NCI-H82 treated with DMSO at 0.1 percent for 48 hours (cell line): Measurements from ENCODE around the gene UBASH3A.
"Not testable (repeated sequence)": the region's sequence is repeated elsewhere in the genome, so short reads cannot be mapped to it uniquely, and the experiment has no call there.

ENCODE experiments used
- DNase-seq: peaks from one replicate; lab custom pipeline; 2025; ENCODE audit not compliant: unreplicated experiment; lab: John Stamatoyannopoulos, UW

UBASH3A gene

DNA sequence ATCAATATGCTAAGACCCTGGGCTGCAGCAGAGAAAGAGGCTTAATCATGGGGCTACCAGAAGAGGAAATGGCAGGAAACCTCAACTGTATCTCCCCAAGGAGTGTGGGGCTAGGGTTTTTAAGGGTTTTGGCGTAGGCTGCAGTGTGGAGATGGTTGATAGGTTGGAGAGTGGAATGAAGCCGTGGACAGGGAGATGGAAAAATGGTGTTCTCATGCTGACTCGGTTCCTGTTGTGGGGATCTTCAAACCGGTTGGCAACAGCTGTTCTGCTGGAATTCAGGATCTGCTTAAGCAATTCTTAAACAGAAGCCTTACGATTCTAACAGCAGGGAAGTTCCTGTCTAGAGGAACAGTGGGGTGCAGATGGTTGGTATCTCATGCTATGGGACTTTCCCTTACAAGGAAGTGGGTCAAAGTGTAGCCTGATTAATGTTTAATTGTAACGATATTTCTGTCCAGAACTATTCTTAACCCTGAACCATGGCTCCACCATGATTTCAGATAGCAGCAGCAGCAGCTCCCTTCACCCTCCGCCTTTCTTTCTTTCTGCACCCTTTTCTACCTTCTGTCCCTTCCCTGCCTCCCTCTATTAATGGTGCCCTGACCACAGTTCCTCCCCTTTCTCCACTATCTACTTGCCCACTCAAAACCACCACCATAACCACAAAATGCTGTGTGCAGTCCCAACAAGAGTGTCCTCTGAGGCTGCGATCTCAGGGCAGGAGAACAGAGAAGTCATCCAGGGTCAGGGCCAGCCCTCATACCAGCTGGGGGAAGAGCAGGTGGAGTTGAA, 61.5 kb downstream of the UBASH3A start:
- no peak for DNase-seq

DNA sequence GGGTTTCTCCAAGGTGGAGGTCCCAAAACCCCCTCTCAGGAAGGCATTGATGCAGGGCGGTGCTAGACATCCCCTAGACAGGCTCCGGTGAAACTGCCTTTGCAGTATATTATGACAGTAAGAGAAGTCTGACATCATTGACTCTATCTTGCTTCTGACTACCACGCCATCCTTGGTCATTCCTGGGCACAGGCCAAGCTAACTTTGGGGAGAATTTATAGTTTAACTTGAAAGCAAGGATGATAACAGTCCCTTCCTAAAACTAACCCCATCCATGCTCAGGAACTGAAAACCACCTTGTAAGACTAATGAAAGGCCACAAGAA, 62.1 kb downstream of the UBASH3A start:
- DNase-seq: no peak

DNA sequence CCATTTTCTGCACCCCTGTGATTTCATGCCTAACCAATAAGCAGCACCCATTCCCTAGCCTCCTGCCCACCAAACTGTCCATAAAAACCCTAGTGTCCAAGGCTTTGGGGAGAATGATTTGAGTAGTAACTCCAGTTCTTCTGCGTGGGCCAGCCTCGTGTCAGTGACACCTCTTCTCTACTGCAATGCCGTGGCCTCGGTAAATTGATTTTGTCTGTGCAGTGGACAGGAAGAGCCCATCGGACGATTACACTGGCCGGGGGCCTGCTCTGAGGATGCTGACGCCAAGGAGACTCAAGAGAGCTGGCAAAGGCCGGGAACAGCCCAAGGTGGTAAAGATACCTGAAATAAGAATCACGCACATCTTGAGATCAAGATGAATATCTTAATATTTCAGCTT, 63.0 kb downstream of the UBASH3A start:
- no peak for DNase-seq

DNA sequence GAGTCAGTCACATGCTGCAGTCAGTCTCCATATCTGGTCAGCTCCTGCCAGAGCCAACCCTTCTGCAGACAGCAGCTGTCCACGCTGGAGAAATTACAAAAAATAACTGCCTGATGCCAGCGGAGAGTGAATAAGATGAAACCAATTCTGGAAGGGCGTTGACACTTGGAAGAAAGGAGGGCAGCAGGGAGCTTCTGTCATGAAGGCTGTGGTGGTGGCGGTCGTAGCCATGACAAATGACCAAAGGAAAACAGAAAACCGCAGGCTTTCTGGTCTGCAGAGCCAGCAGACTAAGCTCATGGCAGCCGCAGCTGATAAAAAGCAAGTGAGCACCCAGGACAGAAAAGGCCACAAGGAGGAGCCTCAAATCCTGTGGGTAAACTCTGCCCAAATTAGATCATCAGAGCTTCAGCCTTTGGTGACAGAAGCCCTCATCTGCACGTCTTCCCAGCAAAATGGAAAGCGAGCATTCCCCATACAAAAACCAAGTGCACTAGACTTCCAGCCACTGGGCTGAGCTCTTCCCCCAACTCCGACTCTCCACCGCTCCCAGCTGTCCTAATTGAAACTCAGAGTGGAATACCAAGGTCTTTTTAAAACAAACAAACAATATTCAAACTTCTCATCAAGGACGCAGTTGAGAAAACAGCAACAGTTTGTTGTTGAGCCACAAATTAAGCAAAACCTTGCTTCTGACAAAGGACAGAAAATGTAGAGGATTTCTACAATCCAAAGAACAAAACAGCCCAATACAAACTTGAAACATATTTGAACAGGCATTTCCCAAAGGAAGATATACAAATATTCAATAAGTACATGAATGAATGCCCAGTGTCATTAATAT, 63.7 kb downstream of the UBASH3A start:
- DNase-seq: peak; percentile 68

GRCh38 chr21:42468491-42469131, 64.9 kb downstream of the UBASH3A start:
- no peak for DNase-seq

DNA sequence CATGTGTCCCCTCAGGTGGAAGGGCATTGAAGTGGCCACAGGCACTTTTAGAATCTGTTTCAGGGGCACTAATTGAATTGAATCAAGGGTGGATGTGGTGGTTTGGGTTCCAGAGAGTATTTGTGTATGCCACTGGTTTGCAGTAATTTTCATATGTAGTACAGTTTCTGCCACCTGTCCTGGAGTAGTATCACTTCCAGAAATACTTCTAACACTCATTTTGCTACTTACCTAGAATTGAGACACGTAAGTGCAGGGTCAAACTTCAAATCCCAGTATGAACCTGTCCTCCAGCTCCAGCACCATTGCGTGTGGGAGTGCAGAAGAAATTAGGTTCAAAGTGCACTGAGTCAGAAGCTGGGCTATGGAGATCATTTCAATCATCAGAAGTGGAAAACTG, 65.6 kb downstream of the UBASH3A start:
- DNase-seq: no peak

DNA sequence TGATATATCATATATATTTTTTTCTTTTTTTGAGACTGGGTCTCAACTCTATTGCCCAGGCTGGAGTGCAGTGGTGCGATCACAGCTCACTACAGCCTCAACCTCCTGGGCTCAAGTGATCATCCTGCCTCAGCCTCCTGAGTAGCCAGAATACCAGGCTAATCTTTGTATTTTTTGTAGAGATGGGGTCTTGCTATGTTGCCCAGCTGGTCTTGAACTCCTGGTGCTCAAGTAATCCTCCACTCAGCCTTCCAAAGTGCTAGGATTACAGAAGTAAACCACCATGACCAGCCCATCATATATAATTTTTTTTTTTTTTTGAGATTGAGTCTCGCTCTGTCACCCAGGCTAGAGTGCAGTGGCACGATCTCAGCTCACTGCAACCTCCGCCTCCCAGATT, 66.0 kb downstream of the UBASH3A start:
- DNase-seq: not testable (repeated sequence)

DNA sequence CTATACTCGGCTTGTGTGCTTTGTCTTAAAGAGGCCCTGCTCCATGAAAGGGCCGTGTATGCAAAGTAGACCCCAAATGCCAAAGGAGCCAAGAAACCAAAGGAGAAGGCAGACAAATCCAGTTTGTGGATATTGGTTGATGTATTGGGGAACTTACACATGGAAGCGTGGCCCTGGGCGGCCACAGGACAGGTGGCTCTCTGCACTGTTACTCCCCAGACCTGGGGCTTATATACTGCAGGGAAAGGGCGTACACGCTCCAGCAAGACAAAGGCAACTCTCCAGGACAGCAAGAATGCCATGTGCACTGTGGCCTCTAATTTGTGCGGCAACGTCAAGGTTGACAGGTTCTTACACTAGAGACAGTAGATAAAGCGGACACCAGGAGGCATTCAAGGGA, 67.5 kb downstream of the UBASH3A start:
- no peak for DNase-seq

- DNase-seq: no peak
Measured at GRCh38 chr21:42471716-42472330, 68.1 kb downstream of the UBASH3A start.

DNA sequence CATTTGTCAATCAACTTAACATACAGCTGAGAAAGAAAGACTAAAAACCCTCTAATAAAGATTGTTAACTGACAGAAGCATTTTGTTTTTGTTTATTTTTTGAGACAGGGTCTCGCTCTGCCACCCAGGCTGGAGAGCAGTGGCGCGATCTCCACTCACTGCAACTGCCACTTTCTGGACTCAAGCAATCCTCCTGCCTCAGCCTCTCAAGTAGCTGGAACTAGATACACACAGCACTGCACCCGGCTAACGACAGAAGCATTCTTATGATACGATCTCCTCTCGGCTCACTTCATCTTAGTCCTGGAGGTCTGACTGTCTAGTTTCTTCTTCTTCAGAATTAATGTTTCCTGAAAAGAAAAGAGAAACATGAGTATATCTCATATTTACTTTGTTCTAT, 68.8 kb downstream of the UBASH3A start:
- no peak for DNase-seq

- DNase-seq: no peak
Measured at GRCh38 chr21:42473498-42474042, 69.9 kb downstream of the UBASH3A start.

- DNase-seq: no peak
Measured at GRCh38 chr21:42474043-42474831, 70.5 kb downstream of the UBASH3A start.

DNA sequence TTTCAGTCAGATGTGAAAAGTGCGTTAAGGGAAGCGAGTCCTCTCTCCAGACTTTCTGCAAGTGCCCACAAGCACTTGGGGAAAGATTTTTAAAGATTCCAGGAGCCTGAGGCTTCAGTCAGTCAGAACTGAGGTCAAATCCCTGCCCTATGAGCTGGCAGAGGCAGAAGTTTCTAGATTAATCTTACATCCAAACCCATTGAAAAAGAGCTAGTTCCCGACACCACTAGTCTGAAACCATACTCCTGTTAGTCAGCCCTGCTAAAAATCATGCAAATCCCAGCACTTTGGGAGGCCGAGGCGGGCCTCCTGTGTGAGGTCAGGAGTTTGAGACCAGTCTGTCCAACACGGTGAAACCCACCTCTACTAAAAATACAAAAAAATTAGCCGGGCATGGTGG, 71.3 kb downstream of the UBASH3A start:
- no peak for DNase-seq

- DNase-seq: no peak
Measured at GRCh38 chr21:42475526-42476387, 72.1 kb downstream of the UBASH3A start.

- DNase-seq: no peak
Measured at GRCh38 chr21:42476388-42477331, 73.0 kb downstream of the UBASH3A start.

DNA sequence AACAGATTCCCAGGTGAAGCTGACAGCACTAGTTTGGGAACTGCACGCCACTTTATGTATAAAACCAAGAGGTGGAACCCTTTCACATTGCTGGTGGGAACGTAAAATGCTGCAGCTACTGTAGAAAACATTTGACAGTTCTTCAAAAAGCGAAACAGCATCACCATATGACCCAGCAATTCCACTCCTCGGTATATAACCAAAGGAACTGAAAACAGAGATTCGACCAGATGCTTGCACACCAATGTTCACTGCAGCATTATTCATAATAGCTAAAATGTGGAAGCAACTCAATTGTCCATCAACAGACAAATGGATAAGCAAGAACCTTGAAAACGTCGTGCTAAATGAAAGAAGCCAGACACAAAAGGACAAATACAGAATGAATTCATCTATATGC, 74.8 kb downstream of the UBASH3A start:
- DNase-seq: no peak

- DNase-seq: no peak
Measured at GRCh38 chr21:42479582-42479981, 75.9 kb downstream of the UBASH3A start.

GRCh38 chr21:42480736-42481135, 77.0 kb downstream of the UBASH3A start:
- no peak for DNase-seq
